NOMO-1 treated with DMSO at 0.1 percent for 48 hours (cell line): Measurements from ENCODE around the gene MRC2.

Source experiments
- DNase-seq: peaks from one replicate; lab custom pipeline; 2025; ENCODE audit not compliant: unreplicated experiment; lab: John Stamatoyannopoulos, UW

Gene MRC2

GRCh38 chr17:62631086-62631935, 3.8 kb downstream of the MRC2 start:
- no peak for DNase-seq

- no peak for DNase-seq
Observed at GRCh38 chr17:62631936-62632924, 4.8 kb downstream of the MRC2 start.

- DNase-seq = no peak
Observed at GRCh38 chr17:62637809-62638208, 10.3 kb downstream of the MRC2 start.

- peak; percentile 18 for DNase-seq
Observed at GRCh38 chr17:62641153-62641552, 13.7 kb downstream of the MRC2 start.

- DNase-seq = no peak
Observed at GRCh38 chr17:62641951-62642350, 14.5 kb downstream of the MRC2 start.

- DNase-seq = no peak
Observed at GRCh38 chr17:62643496-62643895, 16.0 kb downstream of the MRC2 start.

GRCh38 chr17:62644487-62645173, 17.2 kb downstream of the MRC2 start:
- no peak for DNase-seq

- DNase-seq = no peak
Observed at GRCh38 chr17:62648251-62648955, 20.9 kb downstream of the MRC2 start.

- DNase-seq = no peak
Observed at GRCh38 chr17:62648956-62649294, 21.5 kb downstream of the MRC2 start.

GRCh38 chr17:62649570-62649969, 22.1 kb downstream of the MRC2 start:
- no peak for DNase-seq

GRCh38 chr17:62650587-62650986, 23.1 kb downstream of the MRC2 start:
- no peak for DNase-seq

GRCh38 chr17:62652251-62653001, 25.0 kb downstream of the MRC2 start:
- peak; percentile 78 for DNase-seq

GRCh38 chr17:62653002-62653825, 25.7 kb downstream of the MRC2 start:
- DNase-seq = peak; percentile 86

GRCh38 chr17:62653826-62654761, 26.6 kb downstream of the MRC2 start:
- DNase-seq = peak; percentile 37

- DNase-seq = no peak
Observed at GRCh38 chr17:62655656-62656055, 28.2 kb downstream of the MRC2 start.

GRCh38 chr17:62656446-62656845, 29.0 kb downstream of the MRC2 start:
- no peak for DNase-seq

- DNase-seq = no peak
Observed at GRCh38 chr17:62657145-62657665, 29.7 kb downstream of the MRC2 start.

- no peak for DNase-seq
Observed at GRCh38 chr17:62657690-62658089, 30.2 kb downstream of the MRC2 start.
